Neural progenitor cell (in vitro differentiated cells): ENCODE data around the gene TRPV5.

Source experiments
- EZH2 ChIP-seq: fragments of 200-600 bp; sonication (generic); IDR thresholded peaks from 2 replicates; pipeline ENCODE4 v1.6.1; 2017; ENCODE audit warnings: antibody characterized with exemption, mild to moderate bottlenecking, moderate library complexity
- EZH2phosphoT487 ChIP-seq: fragments of 200-600 bp; sonication (generic); IDR thresholded peaks from 2 replicates; pipeline ENCODE4 v1.6.1; 2017; ENCODE audit warnings: antibody characterized with exemption
- TF ChIP-seq, protein P1 (sequence below): fragments of 200-600 bp; sonication (generic); IDR thresholded peaks from 2 replicates; pipeline ENCODE4 v1.5.1; 2017; ENCODE audit warnings: antibody characterized with exemption, mild to moderate bottlenecking

GRCh38 chr7:142927085-142927745, 6.3 kb downstream of the TRPV5 start:
- TF ChIP-seq, protein P1, sequence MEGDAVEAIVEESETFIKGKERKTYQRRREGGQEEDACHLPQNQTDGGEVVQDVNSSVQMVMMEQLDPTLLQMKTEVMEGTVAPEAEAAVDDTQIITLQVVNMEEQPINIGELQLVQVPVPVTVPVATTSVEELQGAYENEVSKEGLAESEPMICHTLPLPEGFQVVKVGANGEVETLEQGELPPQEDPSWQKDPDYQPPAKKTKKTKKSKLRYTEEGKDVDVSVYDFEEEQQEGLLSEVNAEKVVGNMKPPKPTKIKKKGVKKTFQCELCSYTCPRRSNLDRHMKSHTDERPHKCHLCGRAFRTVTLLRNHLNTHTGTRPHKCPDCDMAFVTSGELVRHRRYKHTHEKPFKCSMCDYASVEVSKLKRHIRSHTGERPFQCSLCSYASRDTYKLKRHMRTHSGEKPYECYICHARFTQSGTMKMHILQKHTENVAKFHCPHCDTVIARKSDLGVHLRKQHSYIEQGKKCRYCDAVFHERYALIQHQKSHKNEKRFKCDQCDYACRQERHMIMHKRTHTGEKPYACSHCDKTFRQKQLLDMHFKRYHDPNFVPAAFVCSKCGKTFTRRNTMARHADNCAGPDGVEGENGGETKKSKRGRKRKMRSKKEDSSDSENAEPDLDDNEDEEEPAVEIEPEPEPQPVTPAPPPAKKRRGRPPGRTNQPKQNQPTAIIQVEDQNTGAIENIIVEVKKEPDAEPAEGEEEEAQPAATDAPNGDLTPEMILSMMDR: no peak
- TF ChIP-seq EZH2 (no peak), EZH2phosphoT487 (no peak)
